ENCODE data around the gene SEMA5B.

SEMA5B gene

GRCh38 chr3:123063034-123063433, 35.5 kb upstream of the SEMA5B start:
- Histone ChIP-seq H3K79me2 (ENCODE audit: insufficient read depth, low read length) (peaks cover 8% of the 10 kb centered on the region; the same call in 1 of the 2 replicates), H3K9ac (ENCODE audit: low read length) (no peak overlapping the region), H3F3A (ENCODE audit: insufficient read depth) (no peaks in the 10 kb centered on the region), H3K27ac (ENCODE audit: low read depth, low read length) (no peak overlapping the region), H3K9me3 (ENCODE audit: insufficient read depth, low read length) (no peaks in the 10 kb centered on the region), H3K36me3 (ENCODE audit: low read length) (no peaks in the 10 kb centered on the region), H3K4me2 (ENCODE audit: low read depth, low read length, poor library complexity, severe bottlenecking) (no peak overlapping the region), H3K9me2 (replicated peaks; ENCODE audit: insufficient read depth, low read length) (no peaks in the 10 kb centered on the region), H3K27me3 (ENCODE audit: low read length) (no peaks in the 10 kb centered on the region), H4K20me1 (ENCODE audit: low read depth, low read length) (0 out of 2 replicates have a peak, but pooled peaks cover 3% of the 10 kb centered on the region), H3K4me3 (ENCODE audit: insufficient read depth, low read length, poor library complexity, severe bottlenecking) (no peak overlapping the region), H2AFZ (ENCODE audit: low read depth, low read length, severe bottlenecking) (no peak overlapping the region)
- no peak for TF ChIP-seq EZH2phosphoT487 (conservative IDR thresholded peaks at IDR 0.05; ENCODE audit: low read length)

- H3K9me3 ChIP-seq (ENCODE audit: insufficient read depth, low read length) = no peaks in the 10 kb centered on the region
- no peaks in the 10 kb centered on the region for H3K79me2 ChIP-seq (ENCODE audit: insufficient read depth, low read length)
- H3K36me3 ChIP-seq (ENCODE audit: low read length) = no peaks in the 10 kb centered on the region
- H3K9ac ChIP-seq (ENCODE audit: low read length) = no peak overlapping the region
- H4K20me1 ChIP-seq (ENCODE audit: low read depth, low read length) = no peaks in the 10 kb centered on the region
- H2AFZ ChIP-seq (ENCODE audit: low read depth, low read length, severe bottlenecking) = no peak overlapping the region
- H3K4me2 ChIP-seq (ENCODE audit: low read depth, low read length, poor library complexity, severe bottlenecking) = no peak overlapping the region
- H3K4me3 ChIP-seq (ENCODE audit: insufficient read depth, low read length, poor library complexity, severe bottlenecking) = no peak overlapping the region
- no peak overlapping the region for H3K27ac ChIP-seq (ENCODE audit: low read depth, low read length)
- H3F3A ChIP-seq (ENCODE audit: insufficient read depth) = no peaks in the 10 kb centered on the region
- TF ChIP-seq EZH2phosphoT487 (conservative IDR thresholded peaks at IDR 0.05; ENCODE audit: low read length) (no peak), CTCF (IDR thresholded peaks at IDR 0.05; ENCODE audit: insufficient read depth, low read length, poor library complexity, severe bottlenecking) (no peak)
- no peaks in the 10 kb centered on the region for H3K9me2 ChIP-seq (replicated peaks; ENCODE audit: insufficient read depth, low read length)
- H3K27me3 ChIP-seq (ENCODE audit: low read length) = no peaks in the 10 kb centered on the region
Observed at GRCh38 chr3:123061856-123062255, 34.3 kb upstream of the SEMA5B start.

DNA sequence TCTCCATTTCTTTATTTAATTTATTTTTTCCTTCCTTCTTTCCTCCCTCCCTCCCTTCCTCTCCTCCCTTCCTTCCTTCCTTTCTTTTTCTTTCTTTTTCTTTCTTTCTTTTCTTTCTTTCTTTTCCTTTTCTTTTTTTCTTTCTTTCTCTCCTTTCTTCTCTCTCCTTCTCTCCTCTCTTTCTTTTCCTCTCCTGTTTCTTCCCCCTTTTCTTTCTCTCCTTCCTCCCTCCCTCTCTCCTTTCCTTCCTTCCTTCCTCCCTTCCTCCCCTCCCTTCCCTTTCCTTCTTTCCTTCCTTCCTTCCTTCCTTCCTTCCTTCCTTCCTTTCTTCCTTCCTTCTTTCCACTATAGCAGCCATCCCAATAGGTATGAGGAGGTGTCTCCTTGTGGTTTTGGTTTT, 32.5 kb upstream of the SEMA5B start:
- Histone ChIP-seq H3K9ac (ENCODE audit: low read length) (no peak overlapping the region), H3K27me3 (ENCODE audit: low read length) (no peaks in the 10 kb centered on the region), H3K9me3 (ENCODE audit: insufficient read depth, low read length) (no peaks in the 10 kb centered on the region), H2AFZ (ENCODE audit: low read depth, low read length, severe bottlenecking) (no peak overlapping the region), H3K4me2 (ENCODE audit: low read depth, low read length, poor library complexity, severe bottlenecking) (no peak overlapping the region), H3K36me3 (ENCODE audit: low read length) (no peaks in the 10 kb centered on the region), H3K79me2 (ENCODE audit: insufficient read depth, low read length) (no peaks in the 10 kb centered on the region), H3F3A (ENCODE audit: insufficient read depth) (no peaks in the 10 kb centered on the region), H4K20me1 (ENCODE audit: low read depth, low read length) (no peaks in the 10 kb centered on the region), H3K4me3 (ENCODE audit: insufficient read depth, low read length, poor library complexity, severe bottlenecking) (no peak overlapping the region), H3K27ac (ENCODE audit: low read depth, low read length) (no peak overlapping the region), H3K9me2 (replicated peaks; ENCODE audit: insufficient read depth, low read length) (no peaks in the 10 kb centered on the region)
- TF ChIP-seq CTCF (IDR thresholded peaks at IDR 0.05; ENCODE audit: insufficient read depth, low read length, poor library complexity, severe bottlenecking) (no peak), EZH2phosphoT487 (conservative IDR thresholded peaks at IDR 0.05; ENCODE audit: low read length) (no peak)

DNA sequence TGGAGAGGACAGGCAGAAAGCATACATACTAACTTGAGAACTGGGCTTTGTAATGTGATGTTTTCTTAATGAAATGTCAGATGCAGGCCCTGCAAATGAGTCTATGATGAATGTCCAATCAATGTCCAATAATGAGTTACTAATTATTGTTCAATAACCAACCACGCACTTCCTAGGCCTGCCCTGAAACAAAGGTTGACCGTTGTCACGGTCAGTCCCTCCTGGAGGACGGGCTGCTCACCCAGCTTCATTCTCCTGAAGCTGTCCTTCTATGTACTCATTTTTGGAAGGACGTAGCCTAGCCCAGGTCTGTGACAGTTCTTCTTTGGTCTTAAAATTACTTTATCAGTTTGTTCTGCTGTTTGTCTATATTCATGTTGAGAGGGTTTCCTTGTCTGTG, 30.9 kb upstream of the SEMA5B start:
- Histone ChIP-seq H3K79me2 (ENCODE audit: insufficient read depth, low read length) (no peaks in the 10 kb centered on the region), H3K27ac (ENCODE audit: low read depth, low read length) (no peak overlapping the region), H3F3A (ENCODE audit: insufficient read depth) (no peaks in the 10 kb centered on the region), H3K9ac (ENCODE audit: low read length) (no peak overlapping the region), H3K4me3 (ENCODE audit: insufficient read depth, low read length, poor library complexity, severe bottlenecking) (no peak overlapping the region), H3K4me2 (ENCODE audit: low read depth, low read length, poor library complexity, severe bottlenecking) (no peak overlapping the region), H3K27me3 (ENCODE audit: low read length) (no peaks in the 10 kb centered on the region), H3K9me2 (replicated peaks; ENCODE audit: insufficient read depth, low read length) (no peaks in the 10 kb centered on the region), H3K9me3 (ENCODE audit: insufficient read depth, low read length) (no peaks in the 10 kb centered on the region), H2AFZ (ENCODE audit: low read depth, low read length, severe bottlenecking) (no peak overlapping the region), H3K36me3 (ENCODE audit: low read length) (no peaks in the 10 kb centered on the region), H4K20me1 (ENCODE audit: low read depth, low read length) (no peaks in the 10 kb centered on the region)
- TF ChIP-seq CTCF (IDR thresholded peaks at IDR 0.05; ENCODE audit: insufficient read depth, low read length, poor library complexity, severe bottlenecking) (no peak), EZH2phosphoT487 (conservative IDR thresholded peaks at IDR 0.05; ENCODE audit: low read length) (no peak)
